ENCODE measurements around the gene INTS6. TPM values are rescaled to one million over a fixed set of nuclear protein-coding genes. Genes with fewer than 3 reads are reported as not detected.
A peak's percentile ranks its signal among the peaks of the same experiment; 100 is the strongest.

Gene INTS6
- total RNA-seq, 1 donor from 2014 or later: 44.7 TPM

DNA sequence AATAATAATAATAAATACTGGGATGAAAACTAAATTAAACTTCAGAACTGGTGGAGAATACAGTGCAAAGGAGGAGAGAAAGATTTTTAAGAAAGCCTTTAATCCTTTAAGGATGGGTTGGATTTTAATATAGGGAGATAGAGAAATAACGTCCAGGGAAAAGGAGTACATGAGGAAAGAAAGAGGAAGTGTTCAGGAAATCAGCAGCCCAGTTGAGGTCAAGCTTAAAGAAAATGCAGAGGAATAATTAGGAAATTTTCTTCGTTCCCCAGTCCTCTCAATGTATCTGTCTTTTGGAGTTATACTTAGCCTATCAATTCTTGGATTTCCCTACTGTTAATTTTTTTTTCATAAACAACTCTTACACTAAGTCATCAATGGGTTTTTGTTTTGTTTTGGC lies 47.7 kb downstream of the INTS6 start:
- Mint-ChIP-seq H3K27me3 (no peaks in the 10 kb centered on the region), H3K4me1 (ENCODE audit: unreplicated experiment) (peaks cover 5% of the 10 kb centered on the region), H3K9me3 (no peaks in the 10 kb centered on the region), H3K4me3 (no peak overlapping the region), H3K27ac (no peak overlapping the region), H3K36me3 (peaks cover 20% of the 10 kb centered on the region)
- TF ChIP-seq, protein P1, sequence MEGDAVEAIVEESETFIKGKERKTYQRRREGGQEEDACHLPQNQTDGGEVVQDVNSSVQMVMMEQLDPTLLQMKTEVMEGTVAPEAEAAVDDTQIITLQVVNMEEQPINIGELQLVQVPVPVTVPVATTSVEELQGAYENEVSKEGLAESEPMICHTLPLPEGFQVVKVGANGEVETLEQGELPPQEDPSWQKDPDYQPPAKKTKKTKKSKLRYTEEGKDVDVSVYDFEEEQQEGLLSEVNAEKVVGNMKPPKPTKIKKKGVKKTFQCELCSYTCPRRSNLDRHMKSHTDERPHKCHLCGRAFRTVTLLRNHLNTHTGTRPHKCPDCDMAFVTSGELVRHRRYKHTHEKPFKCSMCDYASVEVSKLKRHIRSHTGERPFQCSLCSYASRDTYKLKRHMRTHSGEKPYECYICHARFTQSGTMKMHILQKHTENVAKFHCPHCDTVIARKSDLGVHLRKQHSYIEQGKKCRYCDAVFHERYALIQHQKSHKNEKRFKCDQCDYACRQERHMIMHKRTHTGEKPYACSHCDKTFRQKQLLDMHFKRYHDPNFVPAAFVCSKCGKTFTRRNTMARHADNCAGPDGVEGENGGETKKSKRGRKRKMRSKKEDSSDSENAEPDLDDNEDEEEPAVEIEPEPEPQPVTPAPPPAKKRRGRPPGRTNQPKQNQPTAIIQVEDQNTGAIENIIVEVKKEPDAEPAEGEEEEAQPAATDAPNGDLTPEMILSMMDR (conservative IDR thresholded peaks at IDR 0.05): no peak
- DNase-seq (ENCODE audit: extremely low spot score, unreplicated experiment): no peak

DNA sequence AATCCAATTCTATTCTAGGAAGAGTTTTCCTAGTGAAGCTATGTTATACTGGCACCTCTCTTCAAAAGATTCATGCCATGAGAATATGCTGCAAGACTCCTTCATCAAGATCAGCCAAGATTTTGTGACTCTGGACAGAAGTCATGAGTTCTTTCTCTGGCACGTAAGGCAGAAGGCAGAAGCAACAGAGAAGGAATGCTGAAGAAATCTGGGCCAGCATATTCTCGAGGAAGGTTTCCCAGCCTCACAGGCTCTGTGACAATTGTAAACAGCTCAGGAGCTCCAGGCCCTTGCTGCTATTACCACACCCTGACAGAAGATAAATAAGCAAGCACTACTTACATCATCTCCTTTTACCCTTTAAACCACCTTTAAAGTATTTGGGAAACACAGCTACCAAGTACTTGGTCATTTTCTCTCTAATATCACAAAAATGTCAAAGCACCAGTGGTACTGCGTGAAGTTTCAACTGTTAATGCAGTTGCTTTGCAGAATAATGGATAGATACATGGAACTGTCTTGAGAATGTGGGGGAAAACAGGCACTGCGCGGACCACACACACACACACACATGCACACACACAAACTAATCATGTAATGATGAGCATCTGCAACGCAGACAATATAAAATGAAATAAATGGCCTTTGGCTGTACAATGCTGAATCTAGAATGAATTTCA lies 55.4 kb downstream of the INTS6 start:
- no peak for DNase-seq (ENCODE audit: extremely low spot score, unreplicated experiment)
- peaks cover 4% of the 10 kb centered on the region for H3K36me3 Mint-ChIP-seq
- peaks cover 25% of the 10 kb centered on the region for H3K4me1 Mint-ChIP-seq (ENCODE audit: unreplicated experiment)
- H3K9me3 Mint-ChIP-seq: no peaks in the 10 kb centered on the region
- TF ChIP-seq, protein P1 (conservative IDR thresholded peaks at IDR 0.05): no peak
- H3K27me3 Mint-ChIP-seq: no peaks in the 10 kb centered on the region
- H3K27ac Mint-ChIP-seq: peak overlapping the region; percentile 87
- H3K4me3 Mint-ChIP-seq: peak overlapping the region; percentile 32

DNA sequence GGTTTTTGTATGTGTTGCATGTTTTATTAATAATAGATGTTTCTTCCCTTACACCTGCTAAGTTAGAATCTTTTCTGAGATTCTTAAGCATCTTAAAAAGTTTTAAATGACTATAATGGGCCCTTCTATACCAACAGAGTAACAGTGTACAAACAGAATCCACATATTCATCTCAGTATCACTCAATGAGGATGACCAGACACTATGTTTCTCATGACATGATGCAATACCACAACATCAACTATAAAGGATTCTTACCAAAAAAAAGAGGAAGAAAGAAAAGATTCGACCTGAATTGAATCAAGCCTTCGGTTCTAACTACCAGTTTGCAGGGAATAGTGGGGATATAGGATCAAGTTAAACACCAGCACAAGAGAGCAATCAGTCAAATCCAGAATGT lies 56.5 kb downstream of the INTS6 start:
- Mint-ChIP-seq H3K27me3 (no peaks in the 10 kb centered on the region), H3K4me3 (no peak overlapping the region), H3K36me3 (peaks cover 7% of the 10 kb centered on the region), H3K4me1 (ENCODE audit: unreplicated experiment) (peaks cover 25% of the 10 kb centered on the region), H3K27ac (peak overlapping the region; percentile 57), H3K9me3 (no peaks in the 10 kb centered on the region)
- no peak for DNase-seq (ENCODE audit: extremely low spot score, unreplicated experiment)
- TF ChIP-seq, protein P1 (conservative IDR thresholded peaks at IDR 0.05): no peak

DNA sequence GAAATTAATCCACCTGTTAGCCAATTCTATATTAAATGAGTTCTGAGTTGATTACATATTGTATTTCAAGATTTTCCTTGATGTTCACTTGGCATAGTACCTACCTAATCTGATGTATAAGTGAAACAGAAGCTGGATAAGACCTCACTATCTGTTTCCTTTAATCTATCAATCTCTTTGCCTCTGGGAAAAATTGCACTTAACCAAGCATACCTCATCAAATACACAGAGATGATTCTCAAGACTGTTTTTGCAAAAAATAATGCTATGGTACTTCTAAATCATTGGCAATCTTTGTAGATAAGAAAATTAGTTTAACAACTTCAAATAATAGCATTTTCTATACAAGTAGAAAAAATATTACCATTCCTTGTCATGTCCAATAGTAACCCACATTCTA lies 58.1 kb downstream of the INTS6 start:
- TF ChIP-seq, protein P1 (conservative IDR thresholded peaks at IDR 0.05): no peak
- DNase-seq (ENCODE audit: extremely low spot score, unreplicated experiment): no peak
- no peak overlapping the region for H3K4me3 Mint-ChIP-seq
- H3K27ac Mint-ChIP-seq: no peak overlapping the region
- peaks cover 20% of the 10 kb centered on the region for H3K4me1 Mint-ChIP-seq (ENCODE audit: unreplicated experiment)
- H3K36me3 Mint-ChIP-seq: peaks cover 3% of the 10 kb centered on the region
- no peaks in the 10 kb centered on the region for H3K9me3 Mint-ChIP-seq
- H3K27me3 Mint-ChIP-seq: no peaks in the 10 kb centered on the region

DNA sequence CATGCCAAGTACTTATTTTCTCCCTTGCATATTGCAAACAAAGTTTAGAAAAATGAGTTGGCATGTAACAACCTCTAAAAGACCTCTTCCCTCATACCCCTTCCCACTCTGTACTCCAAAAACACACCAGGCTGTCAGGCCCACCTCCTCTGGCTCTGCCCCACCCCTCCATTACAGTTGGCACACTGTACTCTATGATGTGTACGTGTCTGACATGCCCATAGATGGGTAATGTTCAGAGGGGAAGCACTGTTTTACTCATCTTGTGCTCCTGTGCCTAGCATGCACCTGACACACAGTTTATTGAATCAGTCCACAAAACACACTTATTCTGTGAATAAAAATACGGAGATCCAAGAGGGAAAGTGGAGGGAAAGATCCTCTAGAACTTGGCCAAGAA lies 67.7 kb downstream of the INTS6 start:
- H3K4me3 Mint-ChIP-seq: no peak overlapping the region

More for the DNA sequence above, 67.7 kb downstream of the INTS6 start:
- DNase-seq (ENCODE audit: extremely low spot score, unreplicated experiment): no peak
- TF ChIP-seq, protein P1 (conservative IDR thresholded peaks at IDR 0.05): no peak
- peaks cover 8% of the 10 kb centered on the region for H3K36me3 Mint-ChIP-seq
- H3K27ac Mint-ChIP-seq: no peak overlapping the region
- H3K9me3 Mint-ChIP-seq: no peaks in the 10 kb centered on the region
- no peaks in the 10 kb centered on the region for H3K4me1 Mint-ChIP-seq (ENCODE audit: unreplicated experiment)
- no peaks in the 10 kb centered on the region for H3K27me3 Mint-ChIP-seq

All from type B pancreatic cell (in vitro differentiated cells).